Renal pelvis (tissue), 12 donors: ENCODE results near the gene PCDHA3. TPM values are rescaled to one million over a fixed set of nuclear protein-coding genes. Genes with fewer than 3 reads are reported as not detected.
"Not testable (repeated sequence)": the region's sequence is repeated elsewhere in the genome, so short reads cannot be mapped to it uniquely, and the experiment has no call there.

Source experiments
- DNase-seq: peaks from one replicate; pipeline ENCODE4 v3.0.0-alpha.2; 2013
- long read RNA-seq, 16 experiments: transcript quantifications; one replicate each; lab custom pipeline, GENCODE V29; 2026
- polyA plus RNA-seq, 3 donors: library from polyadenylated mRNA; unstranded; fragments of 120-200 nt; gene quantifications; one replicate each; pipeline ENCODE4 v1.2.1, GENCODE V29; 2013; ENCODE audit not compliant: insufficient read length in 3 of 3

Gene PCDHA3
- under 1 TPM; 0.33 to 0.40 (median 0.38) TPM for polyA plus RNA-seq
- long read RNA-seq, donor 1 = 0 reads
- long read RNA-seq, donor 2 = 0 reads
- long read RNA-seq, donor 3 = 0 reads
- long read RNA-seq, donor 4 = 0 reads
- long read RNA-seq, donor 5 = 0 reads
- long read RNA-seq, donor 6 = 0 reads
- long read RNA-seq, donor 7 = 0 reads
- long read RNA-seq, donor 8, full-length matches to known transcripts = 2 of 2 reads
- long read RNA-seq, donor 8, partial matches to known transcripts = 0 of 2 reads
- long read RNA-seq, donor 8, other reads (novel, unspliced or antisense) = 0 of 2 reads
- long read RNA-seq, donor 9, full-length matches to known transcripts = 1 of 1 reads
- long read RNA-seq, donor 9, partial matches to known transcripts = 0 of 1 reads
- long read RNA-seq, donor 9, other reads (novel, unspliced or antisense) = 0 of 1 reads
- long read RNA-seq, donor 10 = 0 reads
- long read RNA-seq, donor 11 = 0 reads
- long read RNA-seq, donor 12 = 0 reads
- long read RNA-seq, donor 13 = 0 reads
- long read RNA-seq, donor 14, full-length matches to known transcripts = 1 of 1 reads
- long read RNA-seq, donor 14, partial matches to known transcripts = 0 of 1 reads
- long read RNA-seq, donor 14, other reads (novel, unspliced or antisense) = 0 of 1 reads
- long read RNA-seq, donor 15 = 0 reads
- long read RNA-seq, donor 16, full-length matches to known transcripts = 2 of 2 reads
- long read RNA-seq, donor 16, partial matches to known transcripts = 0 of 2 reads
- long read RNA-seq, donor 16, other reads (novel, unspliced or antisense) = 0 of 2 reads

DNA sequence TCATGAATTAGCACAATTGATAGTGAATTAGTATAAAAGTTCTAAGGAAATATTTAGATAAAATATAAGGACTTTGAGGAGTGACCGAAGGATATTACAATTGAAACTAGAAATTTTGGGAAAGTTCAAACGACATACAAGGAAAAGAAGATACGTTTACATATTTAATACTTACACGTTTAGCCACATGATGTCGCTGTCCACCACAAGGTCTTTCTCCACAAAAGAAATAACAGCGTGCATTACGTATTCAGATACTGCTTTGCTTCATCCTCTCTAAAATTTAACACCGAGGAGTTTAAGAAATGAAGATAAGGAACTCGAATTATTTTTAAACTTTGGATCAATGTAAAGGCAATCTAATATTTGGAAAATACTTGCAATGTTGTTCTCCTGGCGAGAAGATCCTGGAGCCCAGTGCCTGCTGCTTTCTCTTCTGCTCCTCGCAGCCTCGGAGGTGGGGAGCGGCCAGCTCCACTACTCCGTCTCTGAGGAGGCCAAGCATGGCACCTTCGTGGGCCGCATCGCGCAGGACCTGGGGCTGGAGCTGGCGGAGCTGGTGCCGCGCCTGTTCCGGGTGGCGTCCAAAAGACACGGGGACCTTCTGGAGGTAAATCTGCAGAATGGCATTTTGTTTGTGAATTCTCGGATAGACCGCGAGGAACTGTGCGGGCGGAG is at the start of gene PCDHA3:
TSS of gene PCDHA3 (plus strand) at position 242 of the 678 bp plus-strand sequence.
- DNase-seq = no peak

DNA sequence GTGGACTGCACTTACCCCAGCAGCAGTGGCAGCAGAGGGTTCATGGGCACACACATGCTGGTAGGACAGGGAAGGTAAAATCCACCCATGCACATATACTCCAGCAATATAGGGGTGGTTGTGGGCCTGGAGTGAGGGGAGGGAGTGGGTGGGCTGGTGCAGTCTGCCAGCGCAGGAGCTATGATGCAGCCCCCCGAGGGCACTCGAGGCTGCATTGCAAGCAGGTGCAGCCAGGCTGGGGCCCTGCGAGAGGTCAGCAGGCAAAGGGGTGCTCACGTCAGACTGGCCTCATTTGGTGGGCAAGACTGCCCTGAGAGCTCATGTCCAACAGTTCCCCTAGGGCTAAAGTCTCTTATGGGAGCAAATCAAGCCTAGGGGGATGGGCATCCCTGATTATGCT is 47.3 kb upstream of the PCDHA3 start:
- no peak for DNase-seq

DNA sequence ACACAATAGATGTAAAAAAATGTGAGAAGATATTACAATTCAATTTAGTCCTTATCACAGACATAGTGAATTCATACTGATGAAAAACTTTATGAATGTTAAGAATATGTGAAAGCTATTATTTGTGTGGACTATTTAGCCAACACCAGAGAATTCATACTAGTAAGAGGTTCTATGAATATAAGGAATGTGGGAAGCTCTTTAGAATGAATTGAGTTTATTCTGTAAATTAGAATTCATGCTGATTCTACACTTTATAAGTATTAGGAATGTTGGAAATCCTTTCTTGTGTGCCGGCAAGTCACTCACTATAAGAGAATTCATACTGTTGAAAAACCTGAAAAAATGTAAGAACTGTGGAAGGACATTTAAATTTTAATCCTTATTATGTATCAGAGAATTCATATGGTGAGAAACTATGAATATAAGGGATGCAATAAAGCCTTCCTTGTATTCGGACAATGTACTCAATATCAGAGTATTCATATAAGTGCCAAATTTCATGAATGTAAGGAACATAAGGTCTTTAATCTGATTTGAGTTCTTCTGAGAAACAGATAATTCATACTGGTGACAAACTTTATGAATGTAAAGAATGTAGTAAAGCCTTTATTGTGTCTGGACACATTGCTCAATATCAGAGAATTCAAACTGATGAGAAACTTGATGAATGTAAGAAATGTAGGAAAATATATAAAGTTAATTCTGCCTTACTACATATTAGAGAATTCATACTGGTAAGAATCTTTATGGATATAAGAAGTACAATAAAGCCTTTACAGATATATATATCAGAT is 36.5 kb upstream of the PCDHA3 start:
- no peak for DNase-seq

DNA sequence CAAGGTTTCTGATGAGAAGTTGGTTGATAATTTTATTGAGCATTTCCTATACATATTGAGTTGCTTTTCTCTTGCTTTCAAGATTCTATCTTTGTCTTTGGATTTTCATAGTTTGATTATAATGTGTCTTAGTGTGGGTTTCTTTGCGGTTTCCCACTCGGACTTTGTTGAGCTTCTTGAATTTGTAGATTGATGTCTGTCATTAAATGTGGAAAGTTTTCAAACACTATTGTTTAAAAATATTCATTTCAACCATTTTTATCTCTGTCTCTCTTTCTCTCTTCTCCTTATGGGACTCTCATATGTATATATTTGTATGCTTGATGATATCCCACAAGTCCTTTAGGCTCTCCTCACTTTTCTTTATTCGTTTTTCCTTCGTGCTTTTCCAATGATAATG is 33.4 kb upstream of the PCDHA3 start:
- no peak for DNase-seq

DNA sequence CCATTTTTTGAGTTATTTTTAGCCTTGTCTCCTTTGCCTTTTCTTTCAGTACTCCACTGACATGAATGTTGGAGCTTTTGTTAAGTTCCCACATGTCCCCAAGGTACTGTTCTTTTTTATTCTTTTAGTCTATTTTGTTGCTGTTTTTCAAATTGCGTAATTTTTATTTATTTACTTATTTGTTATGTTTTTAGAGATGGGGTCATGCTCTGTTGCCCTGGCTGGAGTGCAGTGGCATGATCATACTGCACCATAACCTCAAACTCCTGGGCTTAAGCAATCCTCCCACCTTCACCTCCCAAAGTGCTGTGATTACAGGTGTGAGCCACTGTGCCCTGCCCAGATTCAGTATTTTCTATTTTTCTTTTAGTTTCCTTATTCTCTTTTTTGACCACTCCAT is 20.3 kb upstream of the PCDHA3 start:
- DNase-seq = no peak

DNA sequence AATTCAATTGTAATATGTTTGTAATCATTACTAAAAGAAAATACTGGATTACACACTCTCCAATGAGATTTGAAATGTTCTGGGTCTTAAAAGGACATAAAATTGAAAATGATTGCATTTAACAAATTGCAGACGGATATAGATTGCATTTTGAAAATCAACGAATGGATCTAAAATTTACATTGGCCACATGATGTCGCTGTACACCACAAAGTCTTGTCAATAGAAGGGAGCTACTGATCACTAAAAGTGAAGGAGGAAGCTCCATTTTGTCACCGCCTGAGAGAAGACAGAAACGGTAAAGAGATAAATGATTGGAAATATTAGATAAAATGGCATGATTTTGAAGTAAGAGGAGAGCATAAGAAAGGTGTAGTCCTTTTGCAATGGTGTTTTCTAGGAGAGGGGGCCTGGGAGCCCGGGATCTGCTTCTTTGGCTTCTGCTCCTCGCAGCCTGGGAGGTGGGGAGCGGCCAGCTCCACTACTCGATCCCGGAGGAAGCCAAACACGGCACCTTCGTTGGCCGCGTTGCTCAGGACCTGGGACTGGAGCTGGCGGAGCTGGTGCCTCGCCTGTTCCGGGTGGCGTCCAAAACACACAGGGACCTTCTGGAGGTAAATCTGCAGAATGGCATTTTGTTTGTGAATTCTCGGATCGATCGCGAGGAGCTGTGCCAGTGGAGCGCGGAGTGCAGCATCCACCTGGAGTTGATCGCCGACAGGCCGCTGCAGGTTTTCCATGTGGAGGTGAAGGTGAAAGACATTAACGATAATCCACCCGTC is 14.8 kb upstream of the PCDHA3 start, which contains the start of gene PCDHA1:
TSS of gene PCDHA1 (plus strand) at position 236 of the 782 bp plus-strand sequence.
- DNase-seq = no peak

DNA sequence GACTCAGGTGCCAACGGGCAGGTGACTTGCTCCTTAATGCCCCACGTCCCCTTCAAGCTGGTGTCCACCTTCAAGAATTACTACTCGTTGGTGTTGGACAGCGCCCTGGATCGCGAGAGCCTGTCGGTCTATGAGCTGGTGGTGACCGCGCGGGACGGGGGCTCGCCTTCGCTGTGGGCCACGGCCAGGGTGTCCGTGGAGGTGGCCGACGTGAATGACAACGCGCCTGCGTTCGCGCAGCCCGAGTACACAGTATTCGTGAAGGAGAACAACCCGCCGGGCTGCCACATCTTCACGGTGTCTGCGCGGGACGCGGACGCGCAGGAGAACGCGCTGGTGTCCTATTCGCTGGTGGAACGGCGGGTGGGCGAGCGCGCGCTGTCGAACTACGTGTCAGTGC is 13.4 kb upstream of the PCDHA3 start:
- DNase-seq = not testable (repeated sequence)

DNA sequence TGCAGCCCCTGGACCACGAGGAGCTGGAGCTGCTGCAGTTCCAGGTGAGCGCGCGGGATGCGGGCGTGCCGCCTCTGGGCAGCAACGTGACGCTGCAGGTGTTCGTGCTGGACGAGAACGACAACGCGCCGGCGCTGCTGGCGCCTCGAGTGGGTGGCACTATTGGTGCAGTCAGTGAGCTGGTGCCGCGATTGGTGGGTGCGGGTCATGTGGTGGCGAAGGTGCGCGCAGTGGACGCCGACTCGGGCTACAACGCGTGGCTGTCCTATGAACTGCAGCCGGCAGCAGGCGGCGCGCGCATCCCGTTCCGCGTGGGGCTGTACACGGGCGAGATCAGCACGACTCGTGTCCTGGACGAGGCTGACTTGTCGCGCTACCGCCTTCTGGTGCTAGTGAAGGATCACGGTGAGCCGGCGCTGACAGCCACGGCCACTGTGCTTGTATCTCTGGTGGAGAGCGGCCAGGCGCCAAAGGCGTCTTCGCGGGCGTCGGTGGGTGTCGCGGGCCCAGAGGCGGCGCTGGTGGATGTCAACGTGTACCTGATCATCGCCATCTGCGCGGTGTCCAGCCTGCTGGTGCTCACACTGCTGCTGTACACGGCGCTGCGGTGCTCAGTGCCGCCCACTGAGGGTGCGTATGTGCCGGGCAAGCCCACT is 12.9 kb upstream of the PCDHA3 start:
- not testable (repeated sequence) for DNase-seq

DNA sequence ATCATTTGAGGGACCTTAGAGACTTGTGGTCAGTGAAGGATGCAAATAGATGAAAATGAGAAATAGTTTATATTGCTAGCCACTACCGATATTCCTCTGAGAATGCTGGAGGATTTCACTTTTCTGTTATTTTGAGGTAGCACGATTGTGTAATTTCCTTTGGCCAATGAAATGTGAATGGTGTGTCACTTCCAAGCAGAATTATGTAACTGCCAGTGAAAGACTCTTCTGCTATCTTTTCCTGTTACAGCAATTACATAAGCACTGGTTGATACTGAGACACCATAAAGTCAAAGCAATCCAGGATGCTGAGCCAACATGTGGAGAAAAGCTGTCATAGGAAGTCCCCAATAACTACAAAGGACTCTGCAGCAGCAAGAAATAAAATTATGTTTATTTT is 9.8 kb upstream of the PCDHA3 start:
- no peak for DNase-seq

DNA sequence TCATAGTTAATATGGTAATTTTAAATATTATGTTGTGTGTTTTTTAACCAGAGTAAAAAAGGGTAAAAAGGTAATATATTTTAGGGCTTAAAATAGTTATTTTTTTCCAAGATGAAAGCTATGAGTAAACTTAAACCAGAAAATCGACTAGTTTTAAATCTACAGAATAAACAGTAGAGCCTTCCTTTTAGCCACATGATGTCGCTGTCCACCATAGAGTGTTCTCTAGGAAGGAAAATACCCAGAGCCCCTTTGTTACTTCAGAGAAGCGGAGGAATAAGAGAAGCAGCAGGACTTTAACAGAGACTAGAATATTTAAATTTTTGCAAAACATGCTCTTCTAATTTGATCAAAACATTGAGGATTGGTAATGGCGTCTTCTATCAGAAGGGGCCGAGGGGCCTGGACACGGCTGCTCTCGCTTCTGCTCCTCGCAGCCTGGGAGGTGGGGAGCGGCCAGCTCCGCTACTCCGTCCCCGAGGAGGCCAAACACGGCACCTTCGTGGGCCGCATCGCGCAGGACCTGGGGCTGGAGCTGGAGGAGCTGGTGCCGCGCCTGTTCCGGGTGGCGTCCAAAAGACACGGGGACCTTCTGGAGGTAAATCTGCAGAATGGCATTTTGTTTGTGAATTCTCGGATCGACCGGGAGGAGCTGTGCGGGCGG is 6.1 kb upstream of the PCDHA3 start, which contains the start of gene PCDHA2:
TSS of gene PCDHA2 (plus strand) at position 258 of the 664 bp plus-strand sequence.
- DNase-seq = no peak

DNA sequence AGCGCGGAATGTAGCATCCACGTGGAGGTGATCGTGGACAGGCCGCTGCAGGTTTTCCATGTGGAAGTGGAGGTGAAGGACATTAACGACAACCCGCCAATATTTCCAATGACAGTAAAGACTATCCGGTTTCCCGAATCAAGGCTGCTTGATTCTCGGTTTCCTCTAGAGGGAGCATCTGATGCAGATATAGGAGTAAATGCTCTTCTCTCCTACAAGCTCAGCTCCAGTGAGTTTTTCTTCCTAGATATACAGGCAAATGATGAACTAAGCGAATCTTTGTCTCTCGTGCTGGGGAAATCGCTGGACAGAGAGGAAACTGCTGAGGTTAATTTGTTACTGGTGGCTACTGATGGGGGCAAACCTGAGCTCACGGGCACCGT is 5.6 kb upstream of the PCDHA3 start:
- no peak for DNase-seq

DNA sequence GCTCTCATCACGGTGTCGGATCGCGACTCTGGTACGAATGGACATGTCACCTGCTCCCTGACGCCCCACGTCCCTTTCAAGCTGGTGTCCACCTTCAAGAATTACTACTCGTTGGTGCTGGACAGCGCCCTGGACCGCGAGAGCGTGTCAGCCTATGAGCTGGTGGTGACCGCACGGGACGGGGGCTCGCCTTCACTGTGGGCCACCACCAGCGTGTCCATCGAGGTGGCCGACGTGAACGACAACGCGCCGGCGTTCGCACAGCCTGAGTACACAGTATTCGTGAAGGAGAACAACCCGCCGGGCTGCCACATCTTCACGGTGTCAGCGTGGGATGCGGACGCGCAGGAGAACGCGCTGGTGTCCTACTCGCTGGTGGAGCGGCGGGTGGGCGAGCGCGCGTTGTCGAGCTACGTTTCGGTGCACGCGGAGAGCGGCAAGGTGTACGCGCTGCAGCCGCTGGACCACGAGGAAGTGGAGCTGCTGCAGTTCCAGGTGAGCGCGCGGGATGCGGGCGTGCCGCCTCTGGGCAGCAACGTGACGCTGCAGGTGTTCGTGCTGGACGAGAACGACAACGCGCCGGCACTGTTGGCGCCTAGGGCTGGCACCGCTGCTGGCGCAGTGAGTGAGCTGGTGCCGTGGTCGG is 4.7 kb upstream of the PCDHA3 start:
- not testable (repeated sequence) for DNase-seq

DNA sequence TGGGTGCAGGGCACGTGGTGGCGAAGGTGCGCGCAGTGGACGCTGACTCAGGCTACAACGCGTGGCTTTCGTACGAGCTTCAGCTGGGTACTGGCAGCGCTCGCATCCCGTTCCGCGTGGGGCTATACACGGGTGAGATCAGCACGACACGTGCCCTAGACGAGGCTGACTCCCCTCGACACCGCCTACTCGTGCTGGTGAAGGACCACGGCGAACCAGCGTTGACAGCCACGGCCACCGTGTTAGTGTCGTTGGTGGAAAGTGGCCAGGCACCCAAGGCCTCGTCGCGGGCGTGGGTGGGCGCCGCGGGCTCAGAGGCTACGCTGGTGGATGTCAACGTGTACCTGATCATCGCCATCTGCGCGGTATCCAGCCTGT is 4.2 kb upstream of the PCDHA3 start:
- DNase-seq = no peak

DNA sequence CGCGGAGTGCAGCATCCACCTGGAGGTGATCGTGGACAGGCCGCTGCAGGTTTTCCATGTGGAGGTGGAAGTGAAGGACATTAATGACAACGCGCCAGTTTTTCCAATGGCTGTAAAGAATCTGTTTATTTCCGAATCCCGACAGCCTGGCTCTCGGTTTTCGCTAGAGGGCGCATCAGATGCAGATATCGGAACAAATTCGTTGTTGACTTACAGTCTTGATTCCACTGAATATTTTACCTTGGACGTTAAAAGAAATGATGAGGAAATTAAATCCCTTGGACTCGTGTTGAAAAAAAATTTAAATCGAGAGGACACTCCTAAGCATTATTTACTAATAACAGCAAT is 611 bp downstream of the PCDHA3 start:
- no peak for DNase-seq

DNA sequence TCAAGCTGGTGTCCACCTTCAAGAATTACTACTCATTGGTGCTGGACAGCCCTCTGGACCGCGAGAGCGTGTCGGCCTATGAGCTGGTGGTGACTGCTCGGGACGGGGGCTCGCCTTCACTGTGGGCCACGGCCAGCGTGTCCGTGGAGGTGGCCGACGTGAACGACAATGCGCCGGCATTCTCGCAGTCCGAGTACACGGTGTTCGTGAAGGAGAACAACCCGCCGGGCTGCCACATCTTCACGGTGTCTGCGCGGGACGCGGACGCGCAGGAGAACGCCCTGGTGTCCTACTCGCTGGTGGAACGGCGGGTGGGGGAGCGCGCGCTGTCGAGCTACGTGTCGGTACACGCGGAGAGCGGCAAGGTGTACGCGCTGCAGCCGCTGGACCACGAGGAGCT is 1.5 kb downstream of the PCDHA3 start:
- not testable (repeated sequence) for DNase-seq

DNA sequence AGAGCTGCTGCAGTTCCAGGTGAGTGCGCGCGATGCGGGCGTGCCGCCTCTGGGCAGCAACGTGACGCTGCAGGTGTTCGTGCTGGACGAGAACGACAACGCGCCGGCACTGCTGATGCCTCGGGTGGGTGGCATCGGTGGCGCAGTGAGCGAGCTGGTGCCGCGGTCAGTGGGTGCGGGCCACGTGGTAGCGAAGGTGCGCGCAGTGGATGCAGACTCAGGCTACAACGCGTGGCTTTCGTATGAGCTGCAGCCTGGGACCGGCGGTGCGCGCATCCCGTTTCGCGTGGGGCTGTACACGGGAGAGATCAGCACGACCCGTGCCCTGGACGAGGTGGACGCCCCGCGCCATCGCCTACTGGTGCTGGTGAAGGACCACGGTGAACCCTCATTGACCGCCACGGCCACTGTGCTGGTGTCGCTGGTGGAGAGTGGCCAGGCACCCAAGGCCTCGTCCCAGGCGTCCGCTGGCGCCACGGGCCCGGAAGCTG is 2.0 kb downstream of the PCDHA3 start:
- no peak for DNase-seq

DNA sequence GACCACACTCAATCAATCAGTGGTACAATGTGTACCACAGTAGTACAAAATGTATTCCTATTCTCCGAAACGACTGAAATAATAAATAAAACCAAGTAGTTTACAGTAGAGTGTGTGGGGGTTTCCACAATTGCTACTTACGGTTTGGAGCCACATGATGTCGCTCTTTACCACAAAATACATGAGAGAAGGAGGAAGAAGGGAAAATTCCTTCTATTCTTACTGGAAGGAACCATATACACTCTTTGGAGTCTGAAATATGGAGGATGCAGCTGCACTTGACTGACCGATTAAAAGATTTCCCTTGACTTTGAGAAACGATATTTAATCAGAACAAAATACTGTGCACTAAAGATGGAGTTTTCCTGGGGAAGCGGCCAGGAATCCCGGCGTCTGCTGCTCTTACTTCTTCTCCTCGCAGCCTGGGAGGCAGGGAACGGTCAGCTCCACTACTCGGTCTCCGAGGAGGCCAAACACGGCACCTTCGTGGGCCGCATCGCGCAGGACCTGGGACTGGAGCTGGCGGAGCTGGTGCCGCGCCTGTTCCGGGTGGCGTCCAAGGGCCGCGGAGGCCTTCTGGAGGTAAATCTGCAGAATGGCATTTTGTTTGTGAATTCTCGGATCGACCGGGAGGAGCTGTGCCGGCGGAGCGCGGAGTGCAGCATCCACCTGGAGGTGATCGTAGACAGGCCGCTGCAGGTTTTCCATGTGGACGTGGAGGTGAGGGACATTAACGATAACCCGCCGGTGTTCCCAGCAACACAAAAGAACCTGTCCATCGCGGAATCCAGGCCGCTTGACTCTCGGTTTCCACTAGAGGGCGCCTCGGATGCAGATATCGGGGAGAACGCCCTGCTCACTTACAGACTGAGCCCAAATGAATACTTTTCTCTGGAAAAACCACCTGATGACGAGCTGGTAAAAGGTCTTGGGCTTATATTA is 6.2 kb downstream of the PCDHA3 start, which contains the start of gene PCDHA4:
TSS of gene PCDHA4 (plus strand) at position 235 of the 942 bp plus-strand sequence.
- DNase-seq = no peak
